Prostate gland (tissue), 2 donors: Measurements from ENCODE around the gene TSGA10.

ENCODE experiments used
- POLR2AphosphoS5 ChIP-seq: sonication (generic); formaldehyde crosslinking; IDR thresholded peaks from one replicate; pipeline ENCODE4 v1.6.1; 2017; ENCODE audit warnings: antibody characterized with exemption
- TF ChIP-seq, protein P1 (sequence below), 4 experiments: fragments of 200-600 bp in 2 of 4; fragments of 450-650 bp in 2 of 4; sonication (generic) in 2 of 4; IDR thresholded peaks; 1 replicate in 3 of 4; 2 replicates in 1 of 4; pipeline ENCODE4 v1.5.1; 2016 to 2019; ENCODE audit warnings: antibody characterized with exemption in 4 of 4, mild to moderate bottlenecking in 2 of 4, moderate library complexity in 2 of 4

DNA sequence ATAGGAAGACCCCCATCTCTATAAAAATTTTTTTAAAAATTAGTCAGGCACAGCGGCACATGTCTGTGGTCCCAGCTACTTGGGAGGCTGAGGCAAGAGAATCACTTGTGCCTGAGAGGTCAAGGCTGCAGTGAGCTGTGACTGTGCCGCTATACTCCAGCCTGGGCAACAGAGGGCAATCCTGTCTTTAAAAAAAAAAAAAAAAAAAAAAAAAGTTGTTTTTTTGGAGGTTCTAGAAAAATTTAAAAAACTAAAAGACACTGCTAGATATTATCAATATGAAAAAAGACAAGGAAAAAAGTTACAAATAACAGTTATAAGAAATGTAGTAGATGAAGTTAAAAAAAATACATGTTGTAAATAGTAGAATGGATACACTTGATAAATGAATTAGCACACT, 69.3 kb downstream of the TSGA10 start:
- TF ChIP-seq, protein P1, sequence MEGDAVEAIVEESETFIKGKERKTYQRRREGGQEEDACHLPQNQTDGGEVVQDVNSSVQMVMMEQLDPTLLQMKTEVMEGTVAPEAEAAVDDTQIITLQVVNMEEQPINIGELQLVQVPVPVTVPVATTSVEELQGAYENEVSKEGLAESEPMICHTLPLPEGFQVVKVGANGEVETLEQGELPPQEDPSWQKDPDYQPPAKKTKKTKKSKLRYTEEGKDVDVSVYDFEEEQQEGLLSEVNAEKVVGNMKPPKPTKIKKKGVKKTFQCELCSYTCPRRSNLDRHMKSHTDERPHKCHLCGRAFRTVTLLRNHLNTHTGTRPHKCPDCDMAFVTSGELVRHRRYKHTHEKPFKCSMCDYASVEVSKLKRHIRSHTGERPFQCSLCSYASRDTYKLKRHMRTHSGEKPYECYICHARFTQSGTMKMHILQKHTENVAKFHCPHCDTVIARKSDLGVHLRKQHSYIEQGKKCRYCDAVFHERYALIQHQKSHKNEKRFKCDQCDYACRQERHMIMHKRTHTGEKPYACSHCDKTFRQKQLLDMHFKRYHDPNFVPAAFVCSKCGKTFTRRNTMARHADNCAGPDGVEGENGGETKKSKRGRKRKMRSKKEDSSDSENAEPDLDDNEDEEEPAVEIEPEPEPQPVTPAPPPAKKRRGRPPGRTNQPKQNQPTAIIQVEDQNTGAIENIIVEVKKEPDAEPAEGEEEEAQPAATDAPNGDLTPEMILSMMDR (IDR thresholded peaks at IDR 0.05) = no peak
- TF ChIP-seq POLR2AphosphoS5 = no peak
